Measurements from ENCODE around the gene INPP4A.

The INPP4A gene

DNA sequence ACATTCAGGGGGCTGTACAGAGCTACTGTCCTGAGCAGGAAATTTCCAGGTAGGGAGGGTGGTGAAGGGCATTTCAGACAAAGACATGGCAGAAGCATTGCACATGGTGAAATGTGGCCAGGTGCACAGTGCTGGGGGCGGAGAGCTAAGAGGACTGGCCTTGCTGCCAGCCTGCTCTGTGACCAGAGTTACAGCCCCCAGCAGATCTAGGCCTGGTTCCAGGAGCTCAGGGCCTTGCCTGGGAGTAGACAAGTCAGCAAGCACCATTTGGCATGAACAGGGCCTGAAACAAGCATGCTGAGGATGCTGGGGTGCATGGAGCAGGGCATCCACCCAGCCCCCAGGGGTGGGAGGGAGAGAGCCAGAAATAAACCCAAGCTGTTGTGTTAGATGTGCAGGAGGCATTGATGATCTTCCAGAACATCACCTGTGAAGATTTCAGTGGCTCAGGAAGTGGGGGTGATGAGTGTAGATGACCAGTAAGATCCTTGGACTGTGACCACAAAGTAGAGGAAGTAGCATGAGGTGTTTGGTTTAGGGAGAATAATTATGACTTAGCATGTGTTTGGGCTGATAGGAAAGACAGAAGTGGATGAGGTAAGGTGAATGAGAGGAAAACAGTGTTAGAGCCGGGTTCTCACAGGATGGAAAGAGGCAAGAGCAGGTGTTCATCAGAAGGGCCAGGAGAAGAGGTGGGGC, 102.6 kb downstream of the INPP4A start:
- Histone ChIP-seq H3K4me3 (ENCODE audit: low read length in 2 of 2) (no peak overlapping the region), H3K9ac (ENCODE audit: low read depth, low read length, poor library complexity) (no peak overlapping the region), H3K4me2 (ENCODE audit: insufficient read depth, low read length, poor library complexity, severe bottlenecking) (no peak overlapping the region), H3K18ac (ENCODE audit: low read length) (no peak overlapping the region), H2BK5ac (ENCODE audit: low read length) (no peak overlapping the region), H2BK12ac (ENCODE audit: low read length) (no peak overlapping the region), H2BK120ac (ENCODE audit: low read depth, low read length) (no peak overlapping the region), H3K79me1 (ENCODE audit: low read depth, low read length) (no peaks in the 10 kb centered on the region), H3K9me3 (replicated peaks in 1 of 2; ENCODE audit: control insufficient read depth in 2 of 2, insufficient read depth in 1 of 2, low read depth in 1 of 2, low read length in 2 of 2) (no peaks in the 10 kb centered on the region), H3K4me1 (ENCODE audit: control insufficient read depth in 2 of 2, insufficient read depth in 1 of 2, low read depth in 1 of 2, low read length in 2 of 2) (no peaks in the 10 kb centered on the region), H3K27me3 (ENCODE audit: control insufficient read depth in 3 of 3, insufficient read depth in 3 of 3, low read depth in 1 of 3, low read length in 3 of 3) (no peaks in the 10 kb centered on the region), H2AFZ (ENCODE audit: low read length) (no peak overlapping the region), H3K14ac (ENCODE audit: low read length) (no peak overlapping the region), H4K91ac (ENCODE audit: low read depth, low read length, poor library complexity) (no peak overlapping the region), H3K23ac (ENCODE audit: low read depth, low read length, poor library complexity) (no peak overlapping the region), H2AK5ac (ENCODE audit: low read depth, low read length) (no peak overlapping the region), H4K8ac (ENCODE audit: low read depth, low read length) (no peak overlapping the region), H3K4ac (ENCODE audit: low read length) (no peak overlapping the region), H3K36me3 (replicated peaks in 1 of 2; ENCODE audit: control insufficient read depth in 2 of 2, insufficient read depth in 2 of 2, low read length in 2 of 2) (peaks cover 7 to 81% of the 10 kb centered on the region in 2 donors), H2BK15ac (ENCODE audit: low read length) (no peak overlapping the region), H3K27ac (replicated peaks; ENCODE audit: low read length) (no peak overlapping the region)
- DNase-seq (ENCODE audit: low spot score) = no peak
- WGBS, 2 donors (ENCODE audit: extremely low coverage in 2 of 2, insufficient read length in 2 of 2, insufficient replicate concordance in 1 of 2) = no CpG with 5 or more reads among the region's 2 CpGs

- no peaks in the 10 kb centered on the region for H3K4me1 ChIP-seq (ENCODE audit: control insufficient read depth in 2 of 2, insufficient read depth in 1 of 2, low read depth in 1 of 2, low read length in 2 of 2)
- no peak for DNase-seq (ENCODE audit: low spot score)
- no peaks in the 10 kb centered on the region for H3K9me3 ChIP-seq (replicated peaks in 1 of 2; ENCODE audit: control insufficient read depth in 2 of 2, insufficient read depth in 1 of 2, low read depth in 1 of 2, low read length in 2 of 2)
- no peak overlapping the region for H2AFZ ChIP-seq (ENCODE audit: low read length)
- no peak overlapping the region for H4K8ac ChIP-seq (ENCODE audit: low read depth, low read length)
- no peak overlapping the region for H2BK15ac ChIP-seq (ENCODE audit: low read length)
- no peak overlapping the region for H2BK5ac ChIP-seq (ENCODE audit: low read length)
- peaks cover 16 to 88% of the 10 kb centered on the region in 2 donors for H3K36me3 ChIP-seq (replicated peaks in 1 of 2; ENCODE audit: control insufficient read depth in 2 of 2, insufficient read depth in 2 of 2, low read length in 2 of 2)
- no peak overlapping the region for H2BK120ac ChIP-seq (ENCODE audit: low read depth, low read length)
- H3K27ac ChIP-seq (replicated peaks; ENCODE audit: low read length) = no peak overlapping the region
- H3K18ac ChIP-seq (ENCODE audit: low read length) = no peak overlapping the region
- no peaks in the 10 kb centered on the region for H3K79me1 ChIP-seq (ENCODE audit: low read depth, low read length)
- H3K4ac ChIP-seq (ENCODE audit: low read length) = no peak overlapping the region
- no peak overlapping the region for H3K14ac ChIP-seq (ENCODE audit: low read length)
- no CpG with 5 or more reads among the region's 6 CpGs for WGBS, 2 donors (ENCODE audit: extremely low coverage in 2 of 2, insufficient read length in 2 of 2, insufficient replicate concordance in 1 of 2)
- H4K91ac ChIP-seq (ENCODE audit: low read depth, low read length, poor library complexity) = no peak overlapping the region
- H3K4me2 ChIP-seq (ENCODE audit: insufficient read depth, low read length, poor library complexity, severe bottlenecking) = no peak overlapping the region
- no peak overlapping the region for H3K9ac ChIP-seq (ENCODE audit: low read depth, low read length, poor library complexity)
- H2BK12ac ChIP-seq (ENCODE audit: low read length) = no peak overlapping the region
- no peak overlapping the region for H3K4me3 ChIP-seq (ENCODE audit: low read length in 2 of 2)
- H3K27me3 ChIP-seq (ENCODE audit: control insufficient read depth in 3 of 3, insufficient read depth in 3 of 3, low read depth in 1 of 3, low read length in 3 of 3) = no peaks in the 10 kb centered on the region
- H2AK5ac ChIP-seq (ENCODE audit: low read depth, low read length) = no peak overlapping the region
- no peak overlapping the region for H3K23ac ChIP-seq (ENCODE audit: low read depth, low read length, poor library complexity)
Observed at GRCh38 chr2:98548920-98549818, 104.5 kb downstream of the INPP4A start.

DNA sequence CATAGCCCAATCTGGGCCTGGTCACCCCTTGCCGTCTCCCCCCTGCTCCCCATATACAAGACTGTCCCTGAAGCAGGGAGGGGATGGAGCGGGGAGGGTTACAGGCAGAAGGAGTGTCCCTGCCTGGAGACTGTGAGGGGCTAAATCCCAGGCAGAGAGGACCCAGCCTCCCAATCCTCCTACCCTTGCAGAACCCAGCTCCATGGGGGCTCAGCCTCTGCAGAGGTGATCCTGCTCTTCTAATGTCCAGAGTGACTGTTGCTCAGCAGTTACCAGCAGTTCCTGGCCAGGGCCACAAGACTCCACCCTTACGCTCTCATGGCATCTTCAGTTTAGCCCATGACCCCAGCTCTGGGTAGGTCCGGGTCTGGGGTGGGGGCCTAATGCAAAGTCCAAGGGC, 105.5 kb downstream of the INPP4A start:
- Histone ChIP-seq H3K27ac (replicated peaks; ENCODE audit: low read length) (no peak overlapping the region), H2BK12ac (ENCODE audit: low read length) (no peak overlapping the region), H3K4me2 (ENCODE audit: insufficient read depth, low read length, poor library complexity, severe bottlenecking) (no peak overlapping the region), H3K9ac (ENCODE audit: low read depth, low read length, poor library complexity) (no peak overlapping the region), H3K4ac (ENCODE audit: low read length) (no peak overlapping the region), H3K36me3 (replicated peaks in 1 of 2; ENCODE audit: control insufficient read depth in 2 of 2, insufficient read depth in 2 of 2, low read length in 2 of 2) (peaks cover 16 to 88% of the 10 kb centered on the region in 2 donors), H2AK5ac (ENCODE audit: low read depth, low read length) (no peak overlapping the region), H3K9me3 (replicated peaks in 1 of 2; ENCODE audit: control insufficient read depth in 2 of 2, insufficient read depth in 1 of 2, low read depth in 1 of 2, low read length in 2 of 2) (no peaks in the 10 kb centered on the region), H4K91ac (ENCODE audit: low read depth, low read length, poor library complexity) (no peak overlapping the region), H2BK15ac (ENCODE audit: low read length) (no peak overlapping the region), H3K4me1 (ENCODE audit: control insufficient read depth in 2 of 2, insufficient read depth in 1 of 2, low read depth in 1 of 2, low read length in 2 of 2) (no peaks in the 10 kb centered on the region), H2AFZ (ENCODE audit: low read length) (no peak overlapping the region), H2BK5ac (ENCODE audit: low read length) (no peak overlapping the region), H3K4me3 (ENCODE audit: low read length in 2 of 2) (no peak overlapping the region), H3K14ac (ENCODE audit: low read length) (no peak overlapping the region), H3K27me3 (ENCODE audit: control insufficient read depth in 3 of 3, insufficient read depth in 3 of 3, low read depth in 1 of 3, low read length in 3 of 3) (no peaks in the 10 kb centered on the region), H4K8ac (ENCODE audit: low read depth, low read length) (no peak overlapping the region), H3K18ac (ENCODE audit: low read length) (no peak overlapping the region), H2BK120ac (ENCODE audit: low read depth, low read length) (no peak overlapping the region), H3K79me1 (ENCODE audit: low read depth, low read length) (no peaks in the 10 kb centered on the region), H3K23ac (ENCODE audit: low read depth, low read length, poor library complexity) (no peak overlapping the region)
- no peak for DNase-seq (ENCODE audit: low spot score)
- no CpG with 5 or more reads among the region's 4 CpGs for WGBS, 2 donors (ENCODE audit: extremely low coverage in 2 of 2, insufficient read length in 2 of 2, insufficient replicate concordance in 1 of 2)

DNA sequence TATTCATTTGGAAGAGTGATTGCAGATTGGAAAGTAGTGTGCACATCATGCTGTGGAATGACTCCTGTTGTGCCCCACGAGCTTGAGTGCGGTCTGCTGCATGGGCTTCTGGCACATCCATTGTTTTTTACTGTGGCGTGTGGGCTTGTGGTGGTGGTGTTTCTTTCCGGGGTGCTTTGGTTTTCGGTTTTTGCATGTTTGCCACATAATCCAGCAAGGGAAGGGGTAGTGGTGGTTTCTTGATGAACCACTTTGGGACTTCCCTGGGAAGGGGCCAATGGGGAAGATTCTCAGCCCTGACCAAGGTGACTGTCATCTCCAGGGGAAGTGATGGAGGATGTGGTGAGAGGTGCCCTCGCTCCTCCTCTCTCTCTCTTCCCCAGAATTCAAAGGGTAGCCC, 106.7 kb downstream of the INPP4A start:
- no peak overlapping the region for H4K91ac ChIP-seq (ENCODE audit: low read depth, low read length, poor library complexity)
- H3K79me1 ChIP-seq (ENCODE audit: low read depth, low read length) = no peaks in the 10 kb centered on the region
- H3K36me3 ChIP-seq (replicated peaks in 1 of 2; ENCODE audit: control insufficient read depth in 2 of 2, insufficient read depth in 2 of 2, low read length in 2 of 2) = peaks cover 20 to 88% of the 10 kb centered on the region in 2 donors
- WGBS, 2 donors (ENCODE audit: extremely low coverage in 2 of 2, insufficient read length in 2 of 2, insufficient replicate concordance in 1 of 2) = no CpG with 5 or more reads among the region's 6 CpGs
- no peak overlapping the region for H3K4me3 ChIP-seq (ENCODE audit: low read length in 2 of 2)
- no peak overlapping the region for H2BK120ac ChIP-seq (ENCODE audit: low read depth, low read length)
- no peak overlapping the region for H2AFZ ChIP-seq (ENCODE audit: low read length)
- no peak overlapping the region for H3K23ac ChIP-seq (ENCODE audit: low read depth, low read length, poor library complexity)
- H3K4me2 ChIP-seq (ENCODE audit: insufficient read depth, low read length, poor library complexity, severe bottlenecking) = no peak overlapping the region
- H3K4me1 ChIP-seq (ENCODE audit: control insufficient read depth in 2 of 2, insufficient read depth in 1 of 2, low read depth in 1 of 2, low read length in 2 of 2) = no peaks in the 10 kb centered on the region
- H4K8ac ChIP-seq (ENCODE audit: low read depth, low read length) = no peak overlapping the region
- no peak overlapping the region for H2BK15ac ChIP-seq (ENCODE audit: low read length)
- H3K27me3 ChIP-seq (ENCODE audit: control insufficient read depth in 3 of 3, insufficient read depth in 3 of 3, low read depth in 1 of 3, low read length in 3 of 3) = no peaks in the 10 kb centered on the region
- no peak for DNase-seq (ENCODE audit: low spot score)
- H3K9me3 ChIP-seq (replicated peaks in 1 of 2; ENCODE audit: control insufficient read depth in 2 of 2, insufficient read depth in 1 of 2, low read depth in 1 of 2, low read length in 2 of 2) = no peaks in the 10 kb centered on the region
- no peak overlapping the region for H2BK12ac ChIP-seq (ENCODE audit: low read length)
- no peak overlapping the region for H3K9ac ChIP-seq (ENCODE audit: low read depth, low read length, poor library complexity)
- H2BK5ac ChIP-seq (ENCODE audit: low read length) = no peak overlapping the region
- no peak overlapping the region for H3K27ac ChIP-seq (replicated peaks; ENCODE audit: low read length)
- H3K14ac ChIP-seq (ENCODE audit: low read length) = no peak overlapping the region
- no peak overlapping the region for H3K4ac ChIP-seq (ENCODE audit: low read length)
- no peak overlapping the region for H3K18ac ChIP-seq (ENCODE audit: low read length)
- no peak overlapping the region for H2AK5ac ChIP-seq (ENCODE audit: low read depth, low read length)
